SKM-1 (cell line): ENCODE results near the gene KSR1.

ENCODE experiments used
- DNase-seq: peaks from one replicate; lab custom pipeline; 2025; ENCODE audit not compliant: unreplicated experiment; lab: John Stamatoyannopoulos, UW

Gene KSR1

GRCh38 chr17:27471321-27472269 lies 15.3 kb downstream of the KSR1 start:
- DNase-seq, result no peak

- DNase-seq, result no peak
These were observed 17.0 kb downstream of the KSR1 start for GRCh38 chr17:27473190-27473747.

- DNase-seq, result peak; percentile 72
These were observed 17.7 kb downstream of the KSR1 start for GRCh38 chr17:27473748-27474609.

GRCh38 chr17:27475070-27475673 lies 18.9 kb downstream of the KSR1 start:
- DNase-seq, result no peak

GRCh38 chr17:27475981-27476895 lies 20.0 kb downstream of the KSR1 start:
- DNase-seq, result no peak

- no peak for DNase-seq
These were observed 21.0 kb downstream of the KSR1 start for GRCh38 chr17:27477050-27477888.

GRCh38 chr17:27477971-27478684 lies 21.9 kb downstream of the KSR1 start:
- no peak for DNase-seq

DNA sequence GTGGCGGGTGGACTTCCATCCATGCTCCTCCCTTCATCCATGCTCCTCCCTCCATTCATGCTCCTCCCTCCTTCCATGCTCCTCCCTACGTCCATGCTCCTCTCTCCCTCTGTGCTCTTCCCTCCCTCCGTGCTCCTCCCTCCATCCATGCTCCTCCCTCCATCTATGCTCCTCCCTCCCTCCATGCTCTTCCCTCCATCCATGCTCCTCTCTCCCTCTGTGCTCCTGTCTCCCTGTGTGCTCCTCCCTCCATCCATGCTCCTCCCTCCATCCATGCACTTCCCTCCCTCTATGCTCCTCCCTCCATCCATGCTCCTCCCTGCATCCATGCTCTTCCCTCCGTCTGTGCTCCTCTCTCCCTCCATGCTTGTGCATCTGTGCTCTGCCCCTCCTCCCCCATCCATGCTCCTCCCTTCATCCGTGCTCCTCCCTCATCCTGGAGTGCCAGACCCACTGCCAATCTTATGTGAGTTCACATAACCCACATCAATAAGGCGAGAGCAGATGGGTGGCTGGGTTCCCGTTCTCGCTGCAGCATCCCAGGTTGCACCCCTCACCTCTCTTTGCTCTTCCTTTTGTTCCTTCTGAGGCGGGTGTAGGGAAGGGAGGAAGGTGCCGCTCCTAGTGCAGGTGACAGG lies 22.8 kb downstream of the KSR1 start:
- DNase-seq, result no peak

GRCh38 chr17:27479838-27480237 lies 23.6 kb downstream of the KSR1 start:
- no peak for DNase-seq

DNA sequence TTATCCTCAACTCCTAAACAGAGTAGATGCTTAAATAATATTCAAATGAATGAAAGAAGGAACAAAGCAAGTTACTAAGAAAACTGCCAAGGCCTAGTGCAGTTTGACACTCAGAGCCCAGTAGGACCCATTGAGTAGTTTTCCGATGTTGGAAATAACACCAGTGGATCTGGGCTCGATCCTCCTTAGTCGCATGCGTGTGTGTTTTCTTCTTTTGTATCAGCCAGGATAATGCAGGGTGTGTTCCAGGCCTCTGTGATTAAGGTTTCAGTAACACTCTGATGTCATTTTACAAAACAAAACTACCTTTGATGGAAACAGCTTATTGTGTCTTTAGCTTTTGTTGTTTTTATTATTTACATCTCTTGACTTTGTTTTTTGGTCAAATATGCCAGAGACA lies 24.5 kb downstream of the KSR1 start:
- no peak for DNase-seq

DNA sequence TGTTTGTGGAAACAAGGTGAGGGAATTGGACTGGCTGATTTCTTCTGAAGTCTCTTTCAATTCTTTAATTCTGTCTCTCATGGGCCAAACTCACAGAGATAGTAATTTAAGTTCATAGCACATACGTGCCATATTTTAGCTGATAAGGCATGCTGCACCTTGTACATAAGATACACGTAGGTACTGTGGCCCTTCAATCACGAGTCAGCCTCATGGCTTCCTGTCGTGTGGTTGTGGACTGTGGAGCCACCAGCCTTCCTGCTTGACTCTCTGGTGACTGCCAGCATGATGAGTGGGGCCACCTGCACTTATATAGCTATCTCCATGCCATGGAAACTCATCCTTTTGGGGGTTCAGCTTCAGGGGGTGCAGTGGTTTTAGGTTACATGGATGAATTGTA lies 25.1 kb downstream of the KSR1 start:
- no peak for DNase-seq

GRCh38 chr17:27485125-27485524 lies 28.9 kb downstream of the KSR1 start:
- no peak for DNase-seq

GRCh38 chr17:27485716-27486495 lies 29.7 kb downstream of the KSR1 start:
- DNase-seq, result no peak

DNA sequence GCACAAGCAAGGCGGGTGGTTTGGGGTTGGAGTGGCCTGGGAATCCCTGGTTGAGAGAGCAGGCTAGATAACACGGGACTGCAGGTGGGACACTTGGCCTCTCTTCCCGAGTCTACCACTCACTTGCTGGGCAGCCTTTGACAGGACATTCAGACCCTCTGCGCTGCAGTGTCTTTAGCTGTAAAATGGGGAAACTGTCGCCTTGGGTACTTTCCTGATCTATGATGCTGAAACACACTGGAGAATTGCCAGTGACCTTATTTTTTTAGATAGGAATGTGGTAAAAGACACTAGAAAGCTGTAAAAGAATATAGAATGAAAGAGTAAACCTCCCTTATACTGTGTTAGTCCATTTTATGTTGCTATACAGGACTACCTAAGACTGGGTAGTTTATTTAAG lies 30.5 kb downstream of the KSR1 start:
- DNase-seq, result no peak

DNA sequence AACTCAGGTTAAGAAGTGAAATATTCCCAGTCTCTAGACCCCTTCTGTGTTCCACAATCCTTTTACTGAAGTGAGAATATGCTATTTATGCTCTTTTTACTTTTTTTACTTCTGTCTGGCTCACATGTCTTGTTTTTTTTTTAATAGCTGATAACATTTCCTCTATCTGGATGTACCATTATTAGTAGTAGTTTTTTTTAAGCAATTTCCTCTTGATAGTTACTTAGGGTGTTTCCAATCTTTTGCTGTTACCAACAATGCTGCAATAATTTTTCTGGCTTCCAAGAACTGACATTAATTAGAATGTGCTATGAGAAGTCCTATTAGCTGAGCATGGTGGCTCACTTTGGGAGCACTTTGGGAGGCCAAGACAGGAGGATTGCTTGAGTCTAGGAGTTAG lies 32.0 kb downstream of the KSR1 start:
- DNase-seq, result no peak

- peak; percentile 43 for DNase-seq
These were observed 32.9 kb downstream of the KSR1 start for GRCh38 chr17:27489045-27489715.

DNA sequence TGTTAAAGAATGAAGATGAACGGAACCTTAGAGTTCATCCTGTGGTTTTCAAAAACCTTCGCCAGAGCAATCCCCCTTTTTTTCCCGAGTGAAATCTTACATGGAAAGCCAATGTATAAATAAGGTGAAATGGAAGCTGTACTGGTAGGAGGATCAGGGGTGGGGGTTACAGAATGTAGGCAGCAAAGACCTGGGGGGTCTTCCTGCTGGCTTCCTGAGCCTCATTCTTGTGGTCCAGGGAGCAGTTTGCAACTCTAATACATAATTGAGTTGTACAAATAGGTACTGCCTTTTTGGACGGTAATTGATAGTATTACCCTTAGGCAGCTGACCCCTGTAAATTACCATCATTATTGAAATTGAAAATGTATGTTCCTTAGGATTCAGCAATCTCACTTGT lies 34.1 kb downstream of the KSR1 start:
- DNase-seq, result no peak
